AG10803 (cell line): ENCODE measurements around the gene GLYATL1B.
"Not testable (repeated sequence)": the region's sequence is repeated elsewhere in the genome, so short reads cannot be mapped to it uniquely, and the experiment has no call there.

ENCODE experiments used
- DNase-seq: peaks from one replicate; pipeline ENCODE4 v3.0.0; 2010; ENCODE audit warnings: low read depth
- H3K4me3 ChIP-seq: 2 replicates; pipeline ENCODE4 v1.5.1; 2011; ENCODE audit warnings: mild to moderate bottlenecking, low read length, control low read depth
- CTCF ChIP-seq: conservative IDR thresholded peaks from 2 replicates; pipeline ENCODE4 v1.5.1; 2011; ENCODE audit warnings: mild to moderate bottlenecking, low read length, control low read depth, inconsistent platforms

GLYATL1B gene

GRCh38 chr11:59069087-59069486 is 17.0 kb upstream of the GLYATL1B start:
- no peak for TF ChIP-seq CTCF
- no peak overlapping the region for H3K4me3 ChIP-seq
- no peak for DNase-seq

- TF ChIP-seq CTCF = no peak
- DNase-seq = no peak
- H3K4me3 ChIP-seq = no peak overlapping the region
Observed at GRCh38 chr11:59076876-59077571, 9.1 kb upstream of the GLYATL1B start.

- no peak for DNase-seq
- no peak overlapping the region for H3K4me3 ChIP-seq
Observed at GRCh38 chr11:59078435-59078834, 7.7 kb upstream of the GLYATL1B start.

GRCh38 chr11:59079086-59079485 is 7.0 kb upstream of the GLYATL1B start:
- no peak for TF ChIP-seq CTCF
- no peak for DNase-seq
- H3K4me3 ChIP-seq = no peak overlapping the region

More at GRCh38 chr11:59078435-59078834, 7.7 kb upstream of the GLYATL1B start:
- no peak for TF ChIP-seq CTCF

GRCh38 chr11:59080421-59080820 is 5.7 kb upstream of the GLYATL1B start:
- not testable (repeated sequence) for DNase-seq, H3K4me3 ChIP-seq

- DNase-seq, H3K4me3 ChIP-seq: not testable (repeated sequence)
Observed at GRCh38 chr11:59081430-59082020, 4.6 kb upstream of the GLYATL1B start.

- H3K4me3 ChIP-seq = no peak overlapping the region
- DNase-seq = no peak
- no peak for TF ChIP-seq CTCF
Observed at GRCh38 chr11:59088162-59088561, 2.1 kb downstream of the GLYATL1B start.

GRCh38 chr11:59093576-59093975 is 7.5 kb downstream of the GLYATL1B start:
- not testable (repeated sequence) for DNase-seq, H3K4me3 ChIP-seq

GRCh38 chr11:59095225-59095624 is 9.1 kb downstream of the GLYATL1B start:
- not testable (repeated sequence) for H3K4me3 ChIP-seq, DNase-seq

GRCh38 chr11:59095972-59096575 is 10.0 kb downstream of the GLYATL1B start:
- H3K4me3 ChIP-seq, DNase-seq: not testable (repeated sequence)
